Measurements from ENCODE around the gene NPL.

The NPL gene

DNA sequence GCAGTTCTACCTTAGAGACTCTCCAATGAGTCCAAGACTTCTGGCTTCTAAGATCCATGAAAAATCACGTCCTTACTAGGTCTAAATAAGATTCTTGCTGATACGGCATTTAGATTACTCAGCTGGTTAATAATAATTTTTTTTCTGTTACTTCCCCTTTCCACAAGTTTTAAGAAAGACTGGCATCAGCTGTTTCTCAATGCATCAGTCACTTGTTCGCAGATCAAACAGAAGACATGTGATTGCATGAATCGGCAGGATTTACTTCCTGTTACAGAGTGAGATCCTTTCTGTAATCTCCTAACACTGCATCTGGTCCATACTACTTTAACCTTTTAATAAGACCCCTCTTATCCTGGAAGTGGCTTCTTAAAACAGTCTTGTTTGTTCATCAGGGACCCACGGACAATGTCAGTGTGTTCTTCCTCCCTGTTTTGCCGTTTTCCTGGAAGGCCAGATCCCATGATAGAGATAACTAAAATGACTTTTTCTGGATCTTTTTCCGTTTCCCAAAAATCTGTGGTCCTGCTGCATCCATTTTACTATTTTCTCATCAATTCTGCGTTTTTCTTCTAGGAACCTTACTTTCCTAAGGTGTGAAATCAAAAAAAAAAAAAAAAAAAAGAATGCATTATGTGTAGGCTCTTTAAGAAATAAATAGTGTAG is 6.1 kb downstream of the NPL start:
- DNase-seq = no peak

DNA sequence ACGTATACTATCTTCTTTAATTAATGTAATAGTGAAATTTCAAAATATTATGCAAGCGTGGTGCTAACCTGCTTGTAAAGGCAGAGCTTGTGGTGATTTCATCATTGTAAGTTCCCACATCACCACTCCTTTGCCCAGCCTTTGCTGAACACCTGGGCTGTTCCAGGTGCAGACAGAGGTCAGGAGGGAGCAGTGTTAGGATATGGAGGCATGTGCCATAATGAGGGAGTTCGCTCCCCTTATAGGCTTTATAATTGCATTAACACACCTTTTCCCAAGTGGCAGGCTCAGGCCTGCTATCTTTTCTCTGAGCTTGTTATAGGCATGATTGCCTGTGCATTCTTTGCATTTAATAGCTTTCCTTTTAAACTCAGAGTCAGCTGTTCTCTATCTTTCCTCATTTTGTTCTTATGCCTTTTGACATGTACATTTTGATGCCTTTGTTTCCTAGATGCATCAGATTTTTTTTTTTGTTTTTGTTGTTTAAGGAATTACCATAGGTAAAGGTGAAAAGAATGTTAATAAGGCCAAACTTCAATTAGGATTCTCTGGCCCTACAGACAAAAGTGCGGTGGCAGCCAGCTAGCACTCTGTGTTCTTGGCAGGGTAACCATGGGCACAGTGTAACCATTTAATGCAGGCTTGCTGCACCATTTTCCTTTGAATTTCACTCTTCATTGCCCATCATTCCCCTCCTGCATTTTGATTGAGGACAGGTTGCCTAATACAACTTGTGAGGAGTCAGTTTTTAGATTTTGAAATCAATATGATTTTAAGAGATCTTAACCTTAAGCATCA is 12.6 kb downstream of the NPL start:
- no peaks in the 10 kb centered on the region for H4K20me1 ChIP-seq (ENCODE audit: insufficient read depth, low read length)
- DNase-seq = no peak
- no peaks in the 10 kb centered on the region for H3K9me2 ChIP-seq (replicated peaks; ENCODE audit: insufficient read depth, low read length)

More for the DNA sequence above, 6.1 kb downstream of the NPL start:
- H3K9me2 ChIP-seq (replicated peaks; ENCODE audit: insufficient read depth, low read length) = no peaks in the 10 kb centered on the region
- peaks cover 3% of the 10 kb centered on the region; the same call in 1 of the 2 replicates for H3K27me3 ChIP-seq (replicated peaks; ENCODE audit: insufficient read depth, low read length)
- H3K4me3 ChIP-seq (ENCODE audit: low read length) = no peak overlapping the region
- no peaks in the 10 kb centered on the region for H3K4me1 ChIP-seq (ENCODE audit: low read length)
- no peaks in the 10 kb centered on the region for H3K9me3 ChIP-seq (replicated peaks; ENCODE audit: insufficient read depth, low read length)
- H4K20me1 ChIP-seq (ENCODE audit: insufficient read depth, low read length) = no peaks in the 10 kb centered on the region
- H3K79me2 ChIP-seq (ENCODE audit: low read length) = no peaks in the 10 kb centered on the region
- H3K27ac ChIP-seq (ENCODE audit: low read length) = no peak overlapping the region
- H3K4me2 ChIP-seq (ENCODE audit: low read depth, low read length) = no peak overlapping the region
- H3K36me3 ChIP-seq (replicated peaks; ENCODE audit: insufficient read depth, low read length) = no peaks in the 10 kb centered on the region
- no peak overlapping the region for H2AFZ ChIP-seq (ENCODE audit: low read length)
- H3F3A ChIP-seq (ENCODE audit: insufficient read depth, low read length) = no peaks in the 10 kb centered on the region
- no peak for TF ChIP-seq EZH2phosphoT487 (IDR thresholded peaks at IDR 0.05; ENCODE audit: low read length)
- TF ChIP-seq, protein P1, sequence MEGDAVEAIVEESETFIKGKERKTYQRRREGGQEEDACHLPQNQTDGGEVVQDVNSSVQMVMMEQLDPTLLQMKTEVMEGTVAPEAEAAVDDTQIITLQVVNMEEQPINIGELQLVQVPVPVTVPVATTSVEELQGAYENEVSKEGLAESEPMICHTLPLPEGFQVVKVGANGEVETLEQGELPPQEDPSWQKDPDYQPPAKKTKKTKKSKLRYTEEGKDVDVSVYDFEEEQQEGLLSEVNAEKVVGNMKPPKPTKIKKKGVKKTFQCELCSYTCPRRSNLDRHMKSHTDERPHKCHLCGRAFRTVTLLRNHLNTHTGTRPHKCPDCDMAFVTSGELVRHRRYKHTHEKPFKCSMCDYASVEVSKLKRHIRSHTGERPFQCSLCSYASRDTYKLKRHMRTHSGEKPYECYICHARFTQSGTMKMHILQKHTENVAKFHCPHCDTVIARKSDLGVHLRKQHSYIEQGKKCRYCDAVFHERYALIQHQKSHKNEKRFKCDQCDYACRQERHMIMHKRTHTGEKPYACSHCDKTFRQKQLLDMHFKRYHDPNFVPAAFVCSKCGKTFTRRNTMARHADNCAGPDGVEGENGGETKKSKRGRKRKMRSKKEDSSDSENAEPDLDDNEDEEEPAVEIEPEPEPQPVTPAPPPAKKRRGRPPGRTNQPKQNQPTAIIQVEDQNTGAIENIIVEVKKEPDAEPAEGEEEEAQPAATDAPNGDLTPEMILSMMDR (IDR thresholded peaks at IDR 0.05; ENCODE audit: low read length) = no peak
- TF ChIP-seq EZH2 (optimal IDR thresholded peaks at IDR 0.05; ENCODE audit: low read depth, low read length) = no peak
- no peak overlapping the region for H3K9ac ChIP-seq (ENCODE audit: low read length)

DNA sequence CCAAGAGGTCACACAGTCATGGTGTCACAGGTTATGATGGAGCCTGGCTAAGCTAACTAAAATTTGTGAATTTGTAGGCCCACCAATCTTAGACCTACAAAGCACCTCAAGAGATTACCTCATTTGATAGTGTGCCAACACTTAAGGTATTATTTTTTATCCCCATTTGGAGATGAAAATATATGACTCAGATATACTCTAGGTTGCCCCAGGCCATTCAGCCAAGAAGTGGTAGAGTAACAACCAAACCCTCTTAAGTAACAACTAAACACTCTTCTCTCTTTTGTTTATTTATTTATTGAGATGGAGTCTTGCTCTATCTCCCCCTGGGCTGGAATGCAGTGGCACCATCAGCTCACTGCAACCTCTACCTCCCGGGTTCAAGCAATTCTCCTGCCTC is 14.3 kb downstream of the NPL start:
- no peak overlapping the region for H3K27ac ChIP-seq (ENCODE audit: low read length)
- H3K4me2 ChIP-seq (ENCODE audit: low read depth, low read length) = no peak overlapping the region
- H3K27me3 ChIP-seq (replicated peaks; ENCODE audit: insufficient read depth, low read length) = no peaks in the 10 kb centered on the region
- no peaks in the 10 kb centered on the region for H4K20me1 ChIP-seq (ENCODE audit: insufficient read depth, low read length)
- no peaks in the 10 kb centered on the region for H3K9me2 ChIP-seq (replicated peaks; ENCODE audit: insufficient read depth, low read length)
- no peaks in the 10 kb centered on the region for H3K9me3 ChIP-seq (replicated peaks; ENCODE audit: insufficient read depth, low read length)
- H3K36me3 ChIP-seq (replicated peaks; ENCODE audit: insufficient read depth, low read length) = no peaks in the 10 kb centered on the region
- no peak for DNase-seq
- no peak overlapping the region for H3K4me3 ChIP-seq (ENCODE audit: low read length)
- H3K4me1 ChIP-seq (ENCODE audit: low read length) = no peaks in the 10 kb centered on the region
- TF ChIP-seq EZH2phosphoT487 (IDR thresholded peaks at IDR 0.05; ENCODE audit: low read length) = no peak
- no peak for TF ChIP-seq EZH2 (optimal IDR thresholded peaks at IDR 0.05; ENCODE audit: low read depth, low read length)
- TF ChIP-seq, protein P1 (IDR thresholded peaks at IDR 0.05; ENCODE audit: low read length) = no peak
- H2AFZ ChIP-seq (ENCODE audit: low read length) = no peak overlapping the region
- no peaks in the 10 kb centered on the region for H3K79me2 ChIP-seq (ENCODE audit: low read length)
- H3K9ac ChIP-seq (ENCODE audit: low read length) = no peak overlapping the region
- H3F3A ChIP-seq (ENCODE audit: insufficient read depth, low read length) = no peaks in the 10 kb centered on the region

More for the DNA sequence above, 12.6 kb downstream of the NPL start:
- no peak for TF ChIP-seq EZH2phosphoT487 (IDR thresholded peaks at IDR 0.05; ENCODE audit: low read length)
- no peak for TF ChIP-seq EZH2 (optimal IDR thresholded peaks at IDR 0.05; ENCODE audit: low read depth, low read length)
- TF ChIP-seq, protein P1 (IDR thresholded peaks at IDR 0.05; ENCODE audit: low read length) = no peak
- Histone ChIP-seq H3K9me3 (replicated peaks; ENCODE audit: insufficient read depth, low read length) (no peaks in the 10 kb centered on the region), H3K9ac (ENCODE audit: low read length) (no peak overlapping the region), H3K79me2 (ENCODE audit: low read length) (no peaks in the 10 kb centered on the region), H3K27me3 (replicated peaks; ENCODE audit: insufficient read depth, low read length) (no peaks in the 10 kb centered on the region), H3K4me2 (ENCODE audit: low read depth, low read length) (no peak overlapping the region), H3K36me3 (replicated peaks; ENCODE audit: insufficient read depth, low read length) (no peaks in the 10 kb centered on the region), H3K4me1 (ENCODE audit: low read length) (no peaks in the 10 kb centered on the region), H2AFZ (ENCODE audit: low read length) (no peak overlapping the region), H3F3A (ENCODE audit: insufficient read depth, low read length) (no peaks in the 10 kb centered on the region), H3K4me3 (ENCODE audit: low read length) (no peak overlapping the region), H3K27ac (ENCODE audit: low read length) (no peak overlapping the region)

Measured in MM.1S (cell line).